ENCODE results near the gene ZMIZ1. TPM values are rescaled to one million over a fixed set of nuclear protein-coding genes. Genes with fewer than 3 reads are reported as not detected.

The ZMIZ1 gene
- total and polyA plus RNA-seq, 2 experiments from 2014 or later, result 9.2 to 30.9 TPM

GRCh38 chr10:79173582-79174262 is 105.0 kb downstream of the ZMIZ1 start (continued):
- TF ChIP-seq, protein P1, sequence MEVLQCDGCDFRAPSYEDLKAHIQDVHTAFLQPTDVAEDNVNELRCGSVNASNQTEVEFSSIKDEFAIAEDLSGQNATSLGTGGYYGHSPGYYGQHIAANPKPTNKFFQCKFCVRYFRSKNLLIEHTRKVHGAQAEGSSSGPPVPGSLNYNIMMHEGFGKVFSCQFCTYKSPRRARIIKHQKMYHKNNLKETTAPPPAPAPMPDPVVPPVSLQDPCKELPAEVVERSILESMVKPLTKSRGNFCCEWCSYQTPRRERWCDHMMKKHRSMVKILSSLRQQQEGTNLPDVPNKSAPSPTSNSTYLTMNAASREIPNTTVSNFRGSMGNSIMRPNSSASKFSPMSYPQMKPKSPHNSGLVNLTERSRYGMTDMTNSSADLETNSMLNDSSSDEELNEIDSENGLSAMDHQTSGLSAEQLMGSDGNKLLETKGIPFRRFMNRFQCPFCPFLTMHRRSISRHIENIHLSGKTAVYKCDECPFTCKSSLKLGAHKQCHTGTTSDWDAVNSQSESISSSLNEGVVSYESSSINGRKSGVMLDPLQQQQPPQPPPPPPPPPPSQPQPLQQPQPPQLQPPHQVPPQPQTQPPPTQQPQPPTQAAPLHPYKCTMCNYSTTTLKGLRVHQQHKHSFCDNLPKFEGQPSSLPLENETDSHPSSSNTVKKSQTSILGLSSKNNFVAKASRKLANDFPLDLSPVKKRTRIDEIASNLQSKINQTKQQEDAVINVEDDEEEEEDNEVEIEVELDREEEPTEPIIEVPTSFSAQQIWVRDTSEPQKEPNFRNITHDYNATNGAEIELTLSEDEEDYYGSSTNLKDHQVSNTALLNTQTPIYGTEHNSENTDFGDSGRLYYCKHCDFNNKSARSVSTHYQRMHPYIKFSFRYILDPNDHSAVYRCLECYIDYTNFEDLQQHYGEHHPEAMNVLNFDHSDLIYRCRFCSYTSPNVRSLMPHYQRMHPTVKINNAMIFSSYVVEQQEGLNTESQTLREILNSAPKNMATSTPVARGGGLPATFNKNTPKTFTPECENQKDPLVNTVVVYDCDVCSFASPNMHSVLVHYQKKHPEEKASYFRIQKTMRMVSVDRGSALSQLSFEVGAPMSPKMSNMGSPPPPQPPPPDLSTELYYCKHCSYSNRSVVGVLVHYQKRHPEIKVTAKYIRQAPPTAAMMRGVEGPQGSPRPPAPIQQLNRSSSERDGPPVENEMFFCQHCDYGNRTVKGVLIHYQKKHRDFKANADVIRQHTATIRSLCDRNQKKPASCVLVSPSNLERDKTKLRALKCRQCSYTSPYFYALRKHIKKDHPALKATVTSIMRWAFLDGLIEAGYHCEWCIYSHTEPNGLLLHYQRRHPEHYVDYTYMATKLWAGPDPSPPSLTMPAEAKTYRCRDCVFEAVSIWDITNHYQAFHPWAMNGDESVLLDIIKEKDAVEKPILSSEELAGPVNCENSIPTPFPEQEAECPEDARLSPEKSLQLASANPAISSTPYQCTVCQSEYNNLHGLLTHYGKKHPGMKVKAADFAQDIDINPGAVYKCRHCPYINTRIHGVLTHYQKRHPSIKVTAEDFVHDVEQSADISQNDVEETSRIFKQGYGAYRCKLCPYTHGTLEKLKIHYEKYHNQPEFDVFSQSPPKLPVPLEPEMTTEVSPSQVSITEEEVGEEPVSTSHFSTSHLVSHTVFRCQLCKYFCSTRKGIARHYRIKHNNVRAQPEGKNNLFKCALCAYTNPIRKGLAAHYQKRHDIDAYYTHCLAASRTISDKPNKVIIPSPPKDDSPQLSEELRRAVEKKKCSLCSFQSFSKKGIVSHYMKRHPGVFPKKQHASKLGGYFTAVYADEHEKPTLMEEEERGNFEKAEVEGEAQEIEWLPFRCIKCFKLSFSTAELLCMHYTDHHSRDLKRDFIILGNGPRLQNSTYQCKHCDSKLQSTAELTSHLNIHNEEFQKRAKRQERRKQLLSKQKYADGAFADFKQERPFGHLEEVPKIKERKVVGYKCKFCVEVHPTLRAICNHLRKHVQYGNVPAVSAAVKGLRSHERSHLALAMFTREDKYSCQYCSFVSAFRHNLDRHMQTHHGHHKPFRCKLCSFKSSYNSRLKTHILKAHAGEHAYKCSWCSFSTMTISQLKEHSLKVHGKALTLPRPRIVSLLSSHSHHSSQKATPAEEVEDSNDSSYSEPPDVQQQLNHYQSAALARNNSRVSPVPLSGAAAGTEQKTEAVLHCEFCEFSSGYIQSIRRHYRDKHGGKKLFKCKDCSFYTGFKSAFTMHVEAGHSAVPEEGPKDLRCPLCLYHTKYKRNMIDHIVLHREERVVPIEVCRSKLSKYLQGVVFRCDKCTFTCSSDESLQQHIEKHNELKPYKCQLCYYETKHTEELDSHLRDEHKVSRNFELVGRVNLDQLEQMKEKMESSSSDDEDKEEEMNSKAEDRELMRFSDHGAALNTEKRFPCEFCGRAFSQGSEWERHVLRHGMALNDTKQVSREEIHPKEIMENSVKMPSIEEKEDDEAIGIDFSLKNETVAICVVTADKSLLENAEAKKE (CRISPR knock-in tag; IDR thresholded peaks at IDR 0.05), result no peak
- TF ChIP-seq, protein P2, sequence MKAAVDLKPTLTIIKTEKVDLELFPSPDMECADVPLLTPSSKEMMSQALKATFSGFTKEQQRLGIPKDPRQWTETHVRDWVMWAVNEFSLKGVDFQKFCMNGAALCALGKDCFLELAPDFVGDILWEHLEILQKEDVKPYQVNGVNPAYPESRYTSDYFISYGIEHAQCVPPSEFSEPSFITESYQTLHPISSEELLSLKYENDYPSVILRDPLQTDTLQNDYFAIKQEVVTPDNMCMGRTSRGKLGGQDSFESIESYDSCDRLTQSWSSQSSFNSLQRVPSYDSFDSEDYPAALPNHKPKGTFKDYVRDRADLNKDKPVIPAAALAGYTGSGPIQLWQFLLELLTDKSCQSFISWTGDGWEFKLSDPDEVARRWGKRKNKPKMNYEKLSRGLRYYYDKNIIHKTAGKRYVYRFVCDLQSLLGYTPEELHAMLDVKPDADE (IDR thresholded peaks at IDR 0.05), result no peak
- TF ChIP-seq ZNF331 (CRISPR knock-in tag; IDR thresholded peaks at IDR 0.05; ENCODE audit: low read depth) (no peak), POLR2AphosphoS5 (IDR thresholded peaks at IDR 0.05; ENCODE audit: low read depth) (no peak), ZNF114 (CRISPR knock-in tag; IDR thresholded peaks at IDR 0.05) (no peak)

DNA sequence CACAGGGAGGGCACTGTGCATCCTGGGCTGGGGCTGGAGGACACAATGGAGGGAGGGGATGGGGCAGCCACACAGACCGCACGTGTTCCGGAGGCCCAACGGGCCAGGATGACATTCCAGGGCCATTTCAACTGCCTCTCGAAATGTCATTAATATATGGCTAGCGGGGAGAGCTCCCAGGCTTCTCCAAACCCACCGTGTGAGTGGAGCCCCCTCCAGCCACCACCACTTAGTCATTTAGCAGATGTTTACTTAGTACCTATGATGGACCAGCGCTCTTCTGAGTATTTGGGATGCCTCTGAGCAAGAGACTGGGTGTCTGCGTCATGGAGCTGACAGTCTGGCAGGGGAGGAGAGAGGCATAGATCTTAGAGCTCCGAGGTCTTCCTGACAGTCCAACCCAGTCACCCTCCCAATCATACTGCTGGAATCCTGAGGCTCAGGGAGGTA is 107.3 kb downstream of the ZMIZ1 start:
- H3K4me3 ChIP-seq, result no peak overlapping the region
- H3K4me1 ChIP-seq (ENCODE audit: insufficient read depth), result peaks cover 17% of the 10 kb centered on the region
- Mint-ChIP-seq H3K9me3 (no peaks in the 10 kb centered on the region), H3K4me3 (no peak overlapping the region), H3K27me3 (ENCODE audit: insufficient read depth, low read depth, poor library complexity) (peaks cover 4% of the 10 kb centered on the region), H3K36me3 (ENCODE audit: low read depth) (no peaks in the 10 kb centered on the region), H3K27ac (no peak overlapping the region), H3K4me1 (peaks cover 33% of the 10 kb centered on the region)
- H3F3A ChIP-seq (replicated peaks; ENCODE audit: low read depth), result no peaks in the 10 kb centered on the region
- no peaks in the 10 kb centered on the region for H3K79me2 ChIP-seq (replicated peaks; ENCODE audit: insufficient read depth)
- no peak overlapping the region for H3K27ac ChIP-seq (ENCODE audit: low read depth)
- no peaks in the 10 kb centered on the region for H3K9me2 ChIP-seq (ENCODE audit: insufficient read depth)
- no peak overlapping the region for H2AFZ ChIP-seq
- no peak for TF ChIP-seq EZH2phosphoT487 (IDR thresholded peaks at IDR 0.05; ENCODE audit: unreplicated experiment)
- no peak for DNase-seq (ENCODE audit: low spot score)
- no peak for ATAC-seq
- H3K4me2 ChIP-seq, result no peak overlapping the region
- no peaks in the 10 kb centered on the region for H3K27me3 ChIP-seq (ENCODE audit: insufficient read depth)
- no peaks in the 10 kb centered on the region for H3K36me3 ChIP-seq (ENCODE audit: insufficient read depth)
- H4K20me1 ChIP-seq (replicated peaks; ENCODE audit: insufficient read depth), result no peaks in the 10 kb centered on the region

All from GM23338 (cell line).